ENCODE data around the gene NCBP2.
A peak's percentile ranks its signal among the peaks of the same experiment; 100 is the strongest.

NCBP2 gene

GRCh38 chr3:196967412-196968232, 25.3 kb upstream of the NCBP2 start:
- H3K27me3 ChIP-seq (replicated peaks; ENCODE audit: control insufficient read depth, insufficient read depth, low read length), result no peaks in the 10 kb centered on the region
- 0 out of 2 replicates have a peak, but pooled peaks cover 1% of the 10 kb centered on the region for H3K36me3 ChIP-seq (ENCODE audit: control insufficient read depth, insufficient read depth, low read length)
- TF ChIP-seq, protein P1, sequence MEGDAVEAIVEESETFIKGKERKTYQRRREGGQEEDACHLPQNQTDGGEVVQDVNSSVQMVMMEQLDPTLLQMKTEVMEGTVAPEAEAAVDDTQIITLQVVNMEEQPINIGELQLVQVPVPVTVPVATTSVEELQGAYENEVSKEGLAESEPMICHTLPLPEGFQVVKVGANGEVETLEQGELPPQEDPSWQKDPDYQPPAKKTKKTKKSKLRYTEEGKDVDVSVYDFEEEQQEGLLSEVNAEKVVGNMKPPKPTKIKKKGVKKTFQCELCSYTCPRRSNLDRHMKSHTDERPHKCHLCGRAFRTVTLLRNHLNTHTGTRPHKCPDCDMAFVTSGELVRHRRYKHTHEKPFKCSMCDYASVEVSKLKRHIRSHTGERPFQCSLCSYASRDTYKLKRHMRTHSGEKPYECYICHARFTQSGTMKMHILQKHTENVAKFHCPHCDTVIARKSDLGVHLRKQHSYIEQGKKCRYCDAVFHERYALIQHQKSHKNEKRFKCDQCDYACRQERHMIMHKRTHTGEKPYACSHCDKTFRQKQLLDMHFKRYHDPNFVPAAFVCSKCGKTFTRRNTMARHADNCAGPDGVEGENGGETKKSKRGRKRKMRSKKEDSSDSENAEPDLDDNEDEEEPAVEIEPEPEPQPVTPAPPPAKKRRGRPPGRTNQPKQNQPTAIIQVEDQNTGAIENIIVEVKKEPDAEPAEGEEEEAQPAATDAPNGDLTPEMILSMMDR (IDR thresholded peaks at IDR 0.05; ENCODE audit: insufficient read depth, low read length, poor library complexity, severe bottlenecking), result no peak
- peak overlapping the region; percentile 76 for H3K4me3 ChIP-seq (replicated peaks; ENCODE audit: low read depth, low read length)
- DNase-seq (ENCODE audit: extremely low read depth, insufficient read length), result no peak

GRCh38 chr3:196966526-196967401, 24.4 kb upstream of the NCBP2 start:
- H3K36me3 ChIP-seq (ENCODE audit: control insufficient read depth, insufficient read depth, low read length), result 0 out of 2 replicates have a peak, but pooled peaks cover 1% of the 10 kb centered on the region
- DNase-seq (ENCODE audit: extremely low read depth, insufficient read length), result no peak
- no peak overlapping the region for H3K4me3 ChIP-seq (replicated peaks; ENCODE audit: low read depth, low read length)
- H3K27me3 ChIP-seq (replicated peaks; ENCODE audit: control insufficient read depth, insufficient read depth, low read length), result no peaks in the 10 kb centered on the region
- TF ChIP-seq, protein P1 (IDR thresholded peaks at IDR 0.05; ENCODE audit: insufficient read depth, low read length, poor library complexity, severe bottlenecking), result no peak

GRCh38 chr3:196965804-196966173, 23.5 kb upstream of the NCBP2 start:
- TF ChIP-seq, protein P1 (IDR thresholded peaks at IDR 0.05; ENCODE audit: insufficient read depth, low read length, poor library complexity, severe bottlenecking), result no peak
- Histone ChIP-seq H3K27me3 (replicated peaks; ENCODE audit: control insufficient read depth, insufficient read depth, low read length) (no peaks in the 10 kb centered on the region), H3K36me3 (ENCODE audit: control insufficient read depth, insufficient read depth, low read length) (0 out of 2 replicates have a peak, but pooled peaks cover 1% of the 10 kb centered on the region), H3K4me3 (replicated peaks; ENCODE audit: low read depth, low read length) (no peak overlapping the region)
- no peak for DNase-seq (ENCODE audit: extremely low read depth, insufficient read length)

GRCh38 chr3:196965112-196965803, 22.9 kb upstream of the NCBP2 start:
- TF ChIP-seq, protein P1 (IDR thresholded peaks at IDR 0.05; ENCODE audit: insufficient read depth, low read length, poor library complexity, severe bottlenecking), result no peak
- DNase-seq (ENCODE audit: extremely low read depth, insufficient read length), result no peak
- Histone ChIP-seq H3K27me3 (replicated peaks; ENCODE audit: control insufficient read depth, insufficient read depth, low read length) (no peaks in the 10 kb centered on the region), H3K36me3 (ENCODE audit: control insufficient read depth, insufficient read depth, low read length) (0 out of 2 replicates have a peak, but pooled peaks cover 1% of the 10 kb centered on the region), H3K4me3 (replicated peaks; ENCODE audit: low read depth, low read length) (no peak overlapping the region)

DNA sequence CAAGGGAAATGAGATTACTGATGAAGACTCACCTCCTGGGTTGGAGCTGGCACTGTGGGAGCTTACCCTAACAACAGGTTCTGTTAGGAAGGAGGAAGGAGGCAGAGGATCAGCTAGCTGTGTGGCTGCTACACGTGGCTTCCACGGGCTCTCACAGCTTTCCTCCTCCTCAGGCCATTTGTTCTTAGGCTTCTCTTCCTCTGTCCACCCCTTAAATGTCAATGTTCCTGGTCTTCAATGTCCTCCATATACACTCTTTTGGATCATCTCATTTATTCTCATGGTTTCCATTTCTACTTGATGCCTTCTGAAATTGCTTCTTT, 21.3 kb upstream of the NCBP2 start:
- Histone ChIP-seq H3K27me3 (replicated peaks; ENCODE audit: control insufficient read depth, insufficient read depth, low read length) (no peaks in the 10 kb centered on the region), H3K36me3 (ENCODE audit: control insufficient read depth, insufficient read depth, low read length) (0 out of 2 replicates have a peak, but pooled peaks cover 1% of the 10 kb centered on the region), H3K4me3 (replicated peaks; ENCODE audit: low read depth, low read length) (no peak overlapping the region)
- TF ChIP-seq, protein P1 (IDR thresholded peaks at IDR 0.05; ENCODE audit: insufficient read depth, low read length, poor library complexity, severe bottlenecking), result no peak
- no peak for DNase-seq (ENCODE audit: extremely low read depth, insufficient read length)
